Stimulated activated CD4-positive, alpha-beta T cell treated with anti-CD3 and anti-CD28 coated beads, Interleukin-1b, Interleukin-23, amount 100 ng/mL, for 48 hours (primary cell): ENCODE data around the gene CALCB.

Source experiments
- DNase-seq: peaks from one replicate; pipeline ENCODE4 v3.0.0-alpha.2; 2020

Gene CALCB

DNA sequence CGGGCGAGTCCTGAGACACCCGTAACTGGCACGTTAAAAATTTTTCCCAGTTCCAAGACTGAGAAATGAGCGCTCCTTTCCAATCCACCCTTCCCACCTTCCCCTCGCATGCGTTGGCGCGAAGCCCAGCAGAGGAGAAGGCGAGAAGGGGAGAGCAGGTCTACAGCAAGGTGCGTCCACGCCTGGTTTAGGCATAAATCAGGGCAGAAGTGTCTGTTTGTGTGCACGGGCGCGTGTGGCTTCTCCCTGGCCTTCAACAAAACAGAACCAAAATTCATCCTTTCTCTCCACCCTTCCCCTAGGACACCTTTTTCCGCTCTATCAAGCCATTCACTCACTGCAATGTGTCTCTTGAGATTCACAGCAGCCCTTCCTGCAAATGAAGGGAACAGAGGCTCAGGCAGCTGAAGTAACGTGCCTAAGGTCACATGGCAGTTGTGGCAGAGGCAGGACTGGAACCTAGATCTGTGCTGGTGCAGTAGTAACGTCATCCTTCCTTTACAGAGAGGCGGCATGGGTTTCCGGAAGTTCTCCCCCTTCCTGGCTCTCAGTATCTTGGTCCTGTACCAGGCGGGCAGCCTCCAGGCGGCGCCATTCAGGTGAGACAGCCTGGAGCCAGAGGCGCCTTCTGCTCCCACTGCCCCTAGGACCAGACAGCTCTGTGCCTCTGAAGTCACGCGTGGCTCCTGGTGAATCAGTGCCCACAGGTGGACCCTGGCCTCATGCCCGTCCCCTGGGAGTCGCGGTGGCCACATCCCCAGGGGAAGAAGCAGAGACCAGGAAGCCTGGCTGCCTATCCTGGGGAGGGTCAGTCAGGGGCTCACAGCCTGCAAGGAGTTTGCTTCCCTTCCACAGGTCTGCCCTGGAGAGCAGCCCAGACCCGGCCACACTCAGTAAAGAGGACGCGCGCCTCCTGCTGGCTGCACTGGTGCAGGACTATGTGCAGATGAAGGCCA is 1.1 kb downstream of the CALCB start:
- DNase-seq = peak; percentile 90

DNA sequence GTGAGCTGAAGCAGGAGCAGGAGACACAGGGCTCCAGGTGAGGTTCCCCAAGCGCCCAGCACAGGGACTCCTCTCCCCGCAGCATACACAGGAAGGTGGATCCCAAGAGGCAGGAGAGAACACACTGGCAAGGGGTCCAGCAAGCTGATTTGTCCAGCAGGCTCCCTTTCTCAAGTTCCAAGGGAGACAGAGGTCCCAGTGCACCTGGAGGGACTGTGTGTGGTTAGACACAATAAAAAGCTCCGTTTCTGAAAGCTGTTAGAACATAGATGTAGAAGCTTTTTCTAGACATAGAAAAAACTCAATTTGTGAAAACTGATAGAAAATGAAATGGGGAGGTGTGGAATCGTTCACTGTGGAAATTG is 1.8 kb downstream of the CALCB start:
- DNase-seq = no peak

- DNase-seq = no peak
Observed at GRCh38 chr11:15091175-15091574, 17.8 kb downstream of the CALCB start.

- DNase-seq = no peak
Observed at GRCh38 chr11:15091625-15092024, 18.2 kb downstream of the CALCB start.

DNA sequence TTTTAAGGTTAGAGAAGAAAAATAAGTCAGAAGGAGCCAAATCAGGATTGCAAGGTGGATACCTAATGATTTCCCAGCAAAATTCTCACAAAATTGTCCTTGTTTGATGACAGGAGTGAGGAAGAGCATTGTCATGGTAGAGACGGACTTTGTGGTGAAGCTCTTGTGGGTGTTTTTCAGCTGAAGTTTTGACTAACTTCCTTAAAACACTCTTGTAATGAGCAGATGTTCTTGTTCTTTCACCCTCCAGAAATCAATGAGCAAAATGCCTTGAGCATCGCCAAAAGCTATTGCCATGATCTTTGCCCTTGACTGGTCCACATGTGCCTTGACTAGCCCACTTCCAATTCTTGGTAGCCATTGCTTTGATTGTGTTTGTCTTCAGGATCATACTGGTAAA is 20.0 kb downstream of the CALCB start:
- DNase-seq = no peak

DNA sequence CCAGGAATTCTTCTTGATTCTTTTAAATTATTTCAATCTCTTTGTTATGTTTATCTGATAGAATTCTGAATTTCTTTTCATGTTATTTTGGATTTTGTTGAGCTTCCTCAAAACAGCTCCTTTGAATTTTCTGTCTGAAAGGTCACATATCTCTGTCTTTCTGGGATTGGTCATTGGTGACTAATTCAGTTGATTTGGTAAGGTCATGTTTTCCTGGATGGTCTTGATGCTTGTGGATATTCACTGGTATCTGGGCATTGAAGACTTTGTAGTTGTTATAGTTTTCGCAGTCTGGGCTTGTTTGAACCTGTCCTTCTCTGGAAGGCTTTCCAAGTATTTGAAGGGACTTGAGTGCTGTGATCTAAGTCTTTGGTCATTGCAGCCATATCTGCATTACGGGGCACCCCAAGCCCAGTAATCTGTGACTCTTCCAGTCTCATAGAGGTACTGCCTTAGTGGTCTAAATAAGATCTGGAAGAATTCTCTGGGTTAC is 22.4 kb downstream of the CALCB start:
- no peak for DNase-seq

- no peak for DNase-seq
Observed at GRCh38 chr11:15097411-15097810, 24.0 kb downstream of the CALCB start.

DNA sequence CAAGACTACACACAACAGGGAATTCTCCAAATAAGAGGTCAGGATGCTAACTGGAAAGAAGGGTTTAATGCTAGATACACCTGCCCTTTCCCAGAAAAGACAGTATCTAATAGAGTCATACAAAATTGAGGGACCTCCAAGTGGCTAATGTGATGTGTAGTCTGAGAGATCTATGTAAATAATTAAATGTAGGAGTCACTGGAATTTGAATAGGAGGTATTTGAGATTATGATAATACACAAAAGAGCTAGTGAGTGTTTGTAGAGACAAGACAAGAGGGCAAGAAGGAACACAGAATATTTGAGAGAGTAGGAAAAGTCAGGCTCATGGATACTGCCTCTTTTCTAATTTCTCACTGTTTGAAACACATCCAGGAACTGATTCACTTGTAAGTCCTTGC is 25.9 kb downstream of the CALCB start:
- no peak for DNase-seq

DNA sequence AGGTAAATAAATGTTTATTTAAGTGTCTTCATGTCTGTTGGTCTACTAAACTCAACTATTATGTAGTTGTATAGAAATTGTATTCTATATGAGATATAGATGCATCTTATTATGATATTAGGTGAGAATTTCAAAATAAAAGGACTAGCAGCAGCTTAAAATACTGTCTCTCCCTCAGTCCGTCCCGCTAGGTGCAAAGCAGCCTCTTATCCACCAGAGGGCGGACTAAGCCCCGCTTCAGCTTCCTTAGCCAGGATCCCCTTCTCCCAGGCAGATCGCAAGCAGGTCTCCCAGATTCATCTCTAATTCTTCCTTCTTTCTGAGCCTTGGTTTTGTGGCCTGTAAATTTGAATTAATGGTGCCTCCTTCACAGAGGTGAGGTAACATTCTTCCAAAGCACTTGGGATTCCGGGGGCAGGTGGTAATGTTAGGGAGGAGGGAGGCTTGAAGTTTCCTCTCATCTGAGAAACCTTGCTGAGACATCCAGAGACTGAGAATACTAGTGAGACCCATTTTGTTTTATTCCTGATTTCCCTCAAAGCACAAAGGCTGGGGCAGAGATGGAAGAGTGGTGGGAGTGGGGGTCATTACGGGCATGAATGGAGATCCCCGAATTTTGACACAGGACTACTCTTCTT is 27.8 kb downstream of the CALCB start:
- peak; percentile 41 for DNase-seq

DNA sequence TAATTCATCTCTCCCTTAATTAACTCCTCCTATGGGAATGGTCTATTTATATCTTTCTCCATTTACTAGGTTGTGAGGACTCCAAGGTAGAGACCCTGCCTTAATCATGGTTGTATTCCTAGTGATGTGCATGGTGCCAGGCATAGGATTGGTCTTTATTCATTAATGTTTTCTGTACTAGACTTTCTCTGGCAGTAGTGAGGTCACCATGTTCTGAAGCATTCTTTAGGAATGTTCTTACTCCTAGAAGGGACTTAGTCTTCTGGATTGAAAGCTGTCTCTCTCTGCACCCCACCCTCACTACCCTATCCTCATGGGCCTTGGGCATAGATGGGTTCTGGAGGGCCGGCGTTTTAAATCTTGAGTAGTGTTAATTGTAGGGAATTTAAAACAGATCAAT is 30.8 kb downstream of the CALCB start:
- DNase-seq = no peak

DNA sequence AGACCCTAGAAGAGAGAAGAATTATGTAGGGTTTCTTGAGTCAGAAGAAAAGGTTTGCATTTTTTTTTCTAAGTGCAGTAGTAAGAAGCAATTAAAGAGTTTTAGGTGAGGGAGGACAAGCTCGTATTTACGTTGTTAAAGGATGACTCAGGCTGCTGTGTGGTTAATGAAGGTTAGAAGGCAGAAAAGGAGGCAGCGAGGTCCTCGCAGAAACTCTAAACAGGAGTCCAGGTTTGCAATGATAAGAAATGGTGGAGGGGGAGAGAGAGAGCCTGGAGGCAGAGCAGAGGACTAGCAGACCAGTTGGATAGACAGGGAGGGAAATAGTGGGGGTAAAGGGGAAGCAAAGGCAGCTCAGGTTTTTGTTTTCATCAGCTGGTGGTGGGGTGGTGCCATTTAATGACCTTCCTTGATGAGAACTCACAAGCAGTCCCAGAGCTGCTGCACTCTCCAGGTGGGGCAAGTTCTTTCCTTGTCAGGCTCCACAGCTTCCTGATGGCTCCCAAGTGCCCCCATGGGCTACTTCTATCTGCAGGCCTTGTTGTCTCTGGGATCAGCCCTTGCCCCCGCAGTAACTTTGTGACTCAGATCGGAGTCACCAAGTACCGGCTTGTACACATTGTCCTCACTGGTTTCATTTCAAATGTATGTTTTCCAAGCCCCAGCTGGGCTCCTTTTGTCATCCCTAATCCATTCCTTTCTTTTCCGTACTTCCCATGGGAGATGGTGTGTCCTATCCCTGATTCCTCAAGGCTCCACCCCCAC is 33.0 kb downstream of the CALCB start:
- DNase-seq = no peak

- no peak for DNase-seq
Observed at GRCh38 chr11:15107730-15108515, 34.5 kb downstream of the CALCB start.

- no peak for DNase-seq
Observed at GRCh38 chr11:15108592-15109130, 35.3 kb downstream of the CALCB start.

DNA sequence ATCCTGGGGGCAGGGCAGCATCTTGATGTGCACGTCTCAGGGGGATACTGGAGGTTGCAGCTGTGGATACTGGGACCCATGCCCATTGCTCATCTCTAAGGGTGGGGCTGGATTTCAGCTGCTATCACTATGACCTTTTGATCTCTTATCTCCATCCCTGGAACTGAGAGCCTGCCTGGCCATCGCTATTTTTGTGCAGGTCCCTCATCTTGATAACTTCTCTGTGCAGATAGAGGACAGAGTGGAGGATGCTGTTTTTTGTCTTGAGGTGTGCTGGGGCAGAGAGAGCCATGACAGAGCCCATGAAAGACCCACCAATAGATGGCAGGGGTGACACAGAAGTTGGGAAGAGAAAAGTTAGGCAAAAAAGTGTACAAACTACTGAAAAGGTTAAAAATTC is 36.2 kb downstream of the CALCB start:
- no peak for DNase-seq

GRCh38 chr11:15111215-15111614 is 37.8 kb downstream of the CALCB start:
- no peak for DNase-seq

GRCh38 chr11:15112131-15112541 is 38.7 kb downstream of the CALCB start:
- DNase-seq = no peak

DNA sequence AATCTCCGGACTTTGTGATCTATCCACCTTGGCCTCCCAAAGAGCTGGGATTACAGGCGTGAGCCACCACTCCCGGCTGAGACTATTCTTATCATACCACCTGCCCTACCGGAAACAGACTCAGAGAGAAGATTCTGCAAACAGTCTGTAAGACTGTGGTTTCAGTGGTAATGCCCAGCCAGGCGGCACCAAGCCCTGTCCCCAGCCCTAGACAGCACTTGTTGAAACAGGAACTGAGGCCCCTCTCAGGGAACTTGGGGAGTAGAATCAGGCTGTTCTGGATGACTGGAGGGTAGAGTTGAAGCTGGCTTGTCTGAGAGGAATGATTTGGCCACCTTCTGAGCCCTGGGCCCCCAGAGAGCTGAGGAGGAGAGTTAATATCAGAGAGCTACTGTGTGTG is 40.0 kb downstream of the CALCB start:
- no peak for DNase-seq

DNA sequence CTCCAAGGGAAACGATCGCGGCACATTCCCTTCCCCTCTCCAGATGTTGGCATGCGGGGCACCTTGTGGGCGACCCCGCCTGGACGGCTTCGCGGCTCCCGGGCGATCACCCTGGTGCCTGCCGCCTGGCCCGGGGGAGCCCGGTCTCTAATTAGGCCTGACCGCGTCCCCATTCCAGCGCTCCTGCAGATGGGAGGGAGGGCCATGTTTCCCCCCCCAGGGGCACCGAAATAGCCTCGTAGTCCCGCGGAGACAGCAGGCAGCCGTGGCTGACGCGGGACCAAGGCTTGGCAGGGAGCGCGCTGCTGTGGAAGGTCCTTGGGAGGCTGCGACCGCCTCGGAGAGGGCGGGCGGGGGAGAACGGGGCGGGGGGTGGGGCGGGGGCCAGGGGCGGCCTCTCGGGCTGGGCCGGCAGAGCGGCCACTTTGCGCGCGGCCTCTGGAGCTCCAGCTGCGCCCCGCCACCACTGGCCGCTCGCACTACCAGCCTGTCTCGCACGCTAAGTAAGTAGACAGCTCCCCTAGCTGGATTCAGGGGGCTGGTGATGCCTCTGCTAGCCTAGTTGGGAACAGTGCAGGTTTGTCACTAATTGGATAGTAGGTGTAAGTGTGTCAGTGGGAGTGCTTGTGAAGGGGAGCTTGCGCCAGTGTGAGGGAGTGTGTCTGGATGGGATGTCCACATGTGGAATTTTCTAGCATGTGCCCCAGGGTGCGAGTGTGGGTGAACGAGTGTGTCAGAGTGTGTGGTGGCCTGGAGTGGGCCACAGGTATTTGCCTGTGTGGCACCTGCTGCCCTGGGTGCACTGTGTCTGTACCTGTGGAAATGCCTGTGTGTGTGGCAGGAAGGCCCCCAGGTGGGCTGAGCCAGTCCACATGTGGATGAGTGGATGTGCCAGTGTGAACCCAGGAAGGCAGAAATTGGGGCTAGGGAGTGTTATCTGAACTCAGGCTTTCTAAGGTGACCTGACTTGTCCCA is 41.4 kb downstream of the CALCB start, which contains the start of gene INSC:
Gene INSC (plus strand): TSS at position 423 of the 975 bp plus-strand sequence. CDS start 34,252 bp downstream, outside the sequence.
- no peak for DNase-seq

DNA sequence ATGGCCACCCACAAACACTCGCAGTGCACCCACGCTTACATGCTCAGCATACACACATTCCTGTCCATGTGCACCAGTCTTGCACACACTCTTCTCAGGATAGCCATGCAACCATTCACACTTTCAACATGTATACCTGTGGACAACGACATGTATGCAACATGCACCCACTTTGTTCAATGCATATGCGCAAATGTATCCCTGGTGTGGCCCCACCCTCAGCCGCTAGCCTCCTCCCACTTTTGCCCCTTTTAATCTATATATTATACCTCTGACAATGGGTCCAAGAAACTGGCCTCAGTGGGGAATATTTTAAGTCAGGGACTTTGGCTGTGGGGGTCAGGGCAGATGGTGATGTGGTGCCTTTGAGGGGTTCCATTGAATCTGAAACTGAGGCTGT is 42.3 kb downstream of the CALCB start:
- no peak for DNase-seq

- DNase-seq = no peak
Observed at GRCh38 chr11:15117751-15118150, 44.4 kb downstream of the CALCB start.

DNA sequence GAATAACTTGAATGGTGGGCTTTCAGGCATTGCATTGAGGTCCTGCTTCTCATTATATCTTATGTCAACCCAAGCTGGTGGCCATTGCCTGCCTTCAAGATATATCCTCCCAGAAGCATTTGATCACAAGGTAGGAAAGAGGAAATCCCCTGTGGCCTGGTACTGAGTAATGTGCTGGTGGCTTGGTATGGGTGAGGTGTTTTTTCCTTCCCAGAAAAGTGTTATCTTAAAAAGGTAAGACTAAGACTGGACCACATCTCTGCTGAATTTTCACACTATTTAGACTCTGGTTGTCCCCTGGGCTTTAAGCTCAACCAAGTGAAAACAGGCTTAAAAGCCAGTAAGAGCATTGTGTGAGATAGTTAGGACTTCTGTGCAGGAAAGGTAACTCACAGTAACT is 45.0 kb downstream of the CALCB start:
- peak; percentile 8 for DNase-seq
